Measurements from ENCODE around the gene ZNF521.

DNA sequence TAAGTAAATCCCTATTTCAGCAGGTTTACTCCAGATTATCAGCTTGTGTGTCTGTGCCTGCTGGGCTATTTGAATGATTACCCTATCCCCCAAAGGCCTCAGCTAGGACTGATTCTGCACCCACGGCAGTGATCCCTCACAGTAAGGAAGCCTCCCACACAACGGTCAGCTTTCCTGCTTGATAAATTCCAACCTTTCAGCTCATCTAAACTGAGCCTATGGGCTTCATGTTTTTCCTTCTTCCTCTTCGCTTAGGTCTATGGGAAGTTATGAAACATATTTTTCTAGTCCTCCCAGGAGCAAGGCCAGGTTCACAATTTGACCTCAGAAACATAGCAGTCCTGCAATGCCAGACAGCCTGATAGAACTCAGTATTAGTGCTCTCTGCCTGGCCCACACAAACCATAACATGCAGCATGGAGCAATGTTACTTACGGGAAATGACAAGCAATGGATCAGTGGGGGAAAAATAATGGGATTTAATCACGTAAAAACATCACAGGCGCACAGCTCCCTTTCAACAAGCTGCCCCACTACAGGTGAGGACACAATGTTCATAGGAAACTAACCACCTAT is 170.9 kb downstream of the ZNF521 start:
- TF ChIP-seq, protein P1, sequence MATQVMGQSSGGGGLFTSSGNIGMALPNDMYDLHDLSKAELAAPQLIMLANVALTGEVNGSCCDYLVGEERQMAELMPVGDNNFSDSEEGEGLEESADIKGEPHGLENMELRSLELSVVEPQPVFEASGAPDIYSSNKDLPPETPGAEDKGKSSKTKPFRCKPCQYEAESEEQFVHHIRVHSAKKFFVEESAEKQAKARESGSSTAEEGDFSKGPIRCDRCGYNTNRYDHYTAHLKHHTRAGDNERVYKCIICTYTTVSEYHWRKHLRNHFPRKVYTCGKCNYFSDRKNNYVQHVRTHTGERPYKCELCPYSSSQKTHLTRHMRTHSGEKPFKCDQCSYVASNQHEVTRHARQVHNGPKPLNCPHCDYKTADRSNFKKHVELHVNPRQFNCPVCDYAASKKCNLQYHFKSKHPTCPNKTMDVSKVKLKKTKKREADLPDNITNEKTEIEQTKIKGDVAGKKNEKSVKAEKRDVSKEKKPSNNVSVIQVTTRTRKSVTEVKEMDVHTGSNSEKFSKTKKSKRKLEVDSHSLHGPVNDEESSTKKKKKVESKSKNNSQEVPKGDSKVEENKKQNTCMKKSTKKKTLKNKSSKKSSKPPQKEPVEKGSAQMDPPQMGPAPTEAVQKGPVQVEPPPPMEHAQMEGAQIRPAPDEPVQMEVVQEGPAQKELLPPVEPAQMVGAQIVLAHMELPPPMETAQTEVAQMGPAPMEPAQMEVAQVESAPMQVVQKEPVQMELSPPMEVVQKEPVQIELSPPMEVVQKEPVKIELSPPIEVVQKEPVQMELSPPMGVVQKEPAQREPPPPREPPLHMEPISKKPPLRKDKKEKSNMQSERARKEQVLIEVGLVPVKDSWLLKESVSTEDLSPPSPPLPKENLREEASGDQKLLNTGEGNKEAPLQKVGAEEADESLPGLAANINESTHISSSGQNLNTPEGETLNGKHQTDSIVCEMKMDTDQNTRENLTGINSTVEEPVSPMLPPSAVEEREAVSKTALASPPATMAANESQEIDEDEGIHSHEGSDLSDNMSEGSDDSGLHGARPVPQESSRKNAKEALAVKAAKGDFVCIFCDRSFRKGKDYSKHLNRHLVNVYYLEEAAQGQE (IDR thresholded peaks at IDR 0.05; ENCODE audit: insufficient read depth in 1 of 2, low read depth in 2 of 2, low read length in 2 of 2): no peak
- TF ChIP-seq SIN3A (IDR thresholded peaks at IDR 0.05; ENCODE audit: borderline replicate concordance, insufficient read depth, low read length) (no peak), POLR2AphosphoS5 (IDR thresholded peaks at IDR 0.05; ENCODE audit: low read depth, low read length) (no peak), TAF1 (IDR thresholded peaks at IDR 0.05; ENCODE audit: borderline replicate concordance, insufficient read depth, low read length) (no peak)

All from PFSK-1 (cell line).